ENCODE measurements around the gene ZNF460. TPM values are rescaled to one million over a fixed set of nuclear protein-coding genes. Genes with fewer than 3 reads are reported as not detected.
A peak's percentile ranks its signal among the peaks of the same experiment; 100 is the strongest.

Gene ZNF460
- total RNA-seq, 2 experiments from 2014 or later, result 64.9 to 65.0 TPM

- intact Hi-C loops (cut with DNase I, micrococcal nuclease), result no loop called here
- Histone ChIP-seq H3K36me3 (ENCODE audit: insufficient read depth, low read length) (peaks cover 87% of the 10 kb centered on the region), H3K27ac (ENCODE audit: low read depth in 1 of 2, low read length in 2 of 2) (no peak overlapping the region), H3K9me3 (ENCODE audit: control insufficient read depth in 1 of 2, insufficient read depth in 1 of 2, low read length in 2 of 2) (peaks cover 42 to 77% of the 10 kb centered on the region in 2 experiments), H3K4me3 (ENCODE audit: low read length) (no peak overlapping the region), H3K4me1 (ENCODE audit: insufficient read depth, low read length) (no peaks in the 10 kb centered on the region), H3K27me3 (ENCODE audit: control insufficient read depth in 1 of 2, insufficient read depth in 2 of 2, low read length in 2 of 2) (no peaks in the 10 kb centered on the region)
- POLR2A ChIA-PET, result no interaction called here
- no peak for TF ChIP-seq CTCF (IDR thresholded peaks at IDR 0.05)
- Mint-ChIP-seq H3K4me1 (ENCODE audit: low read depth) (peaks cover 16% of the 10 kb centered on the region), H3K36me3 (ENCODE audit: low read depth) (peaks cover 98% of the 10 kb centered on the region), H3K9me3 (peaks cover 31% of the 10 kb centered on the region), H3K4me3 (no peak overlapping the region), H3K27ac (no peak overlapping the region), H3K27me3 (no peaks in the 10 kb centered on the region)
- CTCF ChIA-PET, result no interaction called here
- DNase-seq, result no peak
- no peak for ATAC-seq (ENCODE audit: poor library complexity)
These were observed 10.7 kb downstream of the ZNF460 start for GRCh38 chr19:57290970-57291369.

- Histone ChIP-seq H3K9me3 (ENCODE audit: control insufficient read depth in 1 of 2, insufficient read depth in 1 of 2, low read length in 2 of 2) (peaks cover 40 to 75% of the 10 kb centered on the region in 2 experiments), H3K4me3 (ENCODE audit: low read length) (no peak overlapping the region)
These were observed 12.3 kb downstream of the ZNF460 start for GRCh38 chr19:57292547-57292946.

GRCh38 chr19:57293719-57294118 lies 13.4 kb downstream of the ZNF460 start:
- H3K36me3 ChIP-seq (ENCODE audit: insufficient read depth, low read length), result peaks cover 72% of the 10 kb centered on the region
- no peaks in the 10 kb centered on the region for H3K27me3 Mint-ChIP-seq
- no peak for TF ChIP-seq CTCF (IDR thresholded peaks at IDR 0.05)
- no peak overlapping the region for H3K27ac ChIP-seq (ENCODE audit: low read depth in 1 of 2, low read length in 2 of 2)
- ChIA-PET CTCF (no interaction called here), POLR2A (no interaction called here)
- peaks cover 98% of the 10 kb centered on the region for H3K36me3 Mint-ChIP-seq (ENCODE audit: low read depth)
- peaks cover 39 to 65% of the 10 kb centered on the region in 2 experiments for H3K9me3 ChIP-seq (ENCODE audit: control insufficient read depth in 1 of 2, insufficient read depth in 1 of 2, low read length in 2 of 2)
- peaks cover 17% of the 10 kb centered on the region for H3K4me1 Mint-ChIP-seq (ENCODE audit: low read depth)
- no peak overlapping the region for H3K27ac Mint-ChIP-seq
- no peaks in the 10 kb centered on the region for H3K27me3 ChIP-seq (ENCODE audit: control insufficient read depth in 1 of 2, insufficient read depth in 2 of 2, low read length in 2 of 2)
- H3K4me3 ChIP-seq (ENCODE audit: low read length), result no peak overlapping the region
- no peak for ATAC-seq (ENCODE audit: poor library complexity)
- intact Hi-C loops (cut with DNase I, micrococcal nuclease), result no loop called here
- no peaks in the 10 kb centered on the region for H3K4me1 ChIP-seq (ENCODE audit: insufficient read depth, low read length)
- DNase-seq, result no peak
- peaks cover 35% of the 10 kb centered on the region for H3K9me3 Mint-ChIP-seq
- peak overlapping the region; percentile 4 for H3K4me3 Mint-ChIP-seq

More at GRCh38 chr19:57292547-57292946, 12.3 kb downstream of the ZNF460 start:
- H3K36me3 Mint-ChIP-seq (ENCODE audit: low read depth), result peaks cover 98% of the 10 kb centered on the region
- Histone ChIP-seq H3K36me3 (ENCODE audit: insufficient read depth, low read length) (peaks cover 78% of the 10 kb centered on the region), H3K27me3 (ENCODE audit: control insufficient read depth in 1 of 2, insufficient read depth in 2 of 2, low read length in 2 of 2) (no peaks in the 10 kb centered on the region), H3K4me1 (ENCODE audit: insufficient read depth, low read length) (no peaks in the 10 kb centered on the region), H3K27ac (ENCODE audit: low read depth in 1 of 2, low read length in 2 of 2) (no peak overlapping the region)
- peaks cover 32% of the 10 kb centered on the region for H3K9me3 Mint-ChIP-seq
- no peak for ATAC-seq (ENCODE audit: poor library complexity)
- H3K4me1 Mint-ChIP-seq (ENCODE audit: low read depth), result peaks cover 16% of the 10 kb centered on the region
- no peak overlapping the region for H3K27ac Mint-ChIP-seq
- DNase-seq, result no peak
- no peaks in the 10 kb centered on the region for H3K27me3 Mint-ChIP-seq
- TF ChIP-seq CTCF (IDR thresholded peaks at IDR 0.05), result no peak
- CTCF ChIA-PET, result no interaction called here
- no peak overlapping the region for H3K4me3 Mint-ChIP-seq
- POLR2A ChIA-PET, result no interaction called here
- intact Hi-C loops (cut with DNase I, micrococcal nuclease), result no loop called here
